ENCODE data around the gene CREBBP. TPM values are rescaled to one million over a fixed set of nuclear protein-coding genes. Genes with fewer than 3 reads are reported as not detected.

The CREBBP gene
- total RNA-seq, 1 donor from 2014 or later, result 53.0 TPM

GRCh38 chr16:3791701-3792100 lies 88.8 kb downstream of the CREBBP start:
- no peak for FAIRE-seq
- no peaks in the 10 kb centered on the region for H3K27me3 ChIP-seq (ENCODE audit: insufficient read depth, low read length)
- TF ChIP-seq EZH2 (IDR thresholded peaks at IDR 0.05; ENCODE audit: insufficient read depth, low read length), result no peak
- TF ChIP-seq, protein P1, sequence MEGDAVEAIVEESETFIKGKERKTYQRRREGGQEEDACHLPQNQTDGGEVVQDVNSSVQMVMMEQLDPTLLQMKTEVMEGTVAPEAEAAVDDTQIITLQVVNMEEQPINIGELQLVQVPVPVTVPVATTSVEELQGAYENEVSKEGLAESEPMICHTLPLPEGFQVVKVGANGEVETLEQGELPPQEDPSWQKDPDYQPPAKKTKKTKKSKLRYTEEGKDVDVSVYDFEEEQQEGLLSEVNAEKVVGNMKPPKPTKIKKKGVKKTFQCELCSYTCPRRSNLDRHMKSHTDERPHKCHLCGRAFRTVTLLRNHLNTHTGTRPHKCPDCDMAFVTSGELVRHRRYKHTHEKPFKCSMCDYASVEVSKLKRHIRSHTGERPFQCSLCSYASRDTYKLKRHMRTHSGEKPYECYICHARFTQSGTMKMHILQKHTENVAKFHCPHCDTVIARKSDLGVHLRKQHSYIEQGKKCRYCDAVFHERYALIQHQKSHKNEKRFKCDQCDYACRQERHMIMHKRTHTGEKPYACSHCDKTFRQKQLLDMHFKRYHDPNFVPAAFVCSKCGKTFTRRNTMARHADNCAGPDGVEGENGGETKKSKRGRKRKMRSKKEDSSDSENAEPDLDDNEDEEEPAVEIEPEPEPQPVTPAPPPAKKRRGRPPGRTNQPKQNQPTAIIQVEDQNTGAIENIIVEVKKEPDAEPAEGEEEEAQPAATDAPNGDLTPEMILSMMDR (IDR thresholded peaks at IDR 0.05; ENCODE audit: insufficient read depth, low read depth, low read length), result no peak
- no peak overlapping the region for H3K4me3 ChIP-seq (ENCODE audit: insufficient read depth, low read depth, low read length)
- Mint-ChIP-seq H3K36me3 (ENCODE audit: low read depth, unreplicated experiment) (peaks cover 17% of the 10 kb centered on the region), H3K9me3 (ENCODE audit: unreplicated experiment) (no peaks in the 10 kb centered on the region), H3K4me3 (ENCODE audit: unreplicated experiment) (no peak overlapping the region), H3K4me1 (ENCODE audit: low read depth, unreplicated experiment) (peaks cover 3% of the 10 kb centered on the region), H3K27me3 (ENCODE audit: low read depth, unreplicated experiment) (no peaks in the 10 kb centered on the region), H3K27ac (ENCODE audit: unreplicated experiment) (no peak overlapping the region)
- peaks cover 87% of the 10 kb centered on the region for H3K79me2 ChIP-seq (ENCODE audit: insufficient read depth, low read length)
- no peaks in the 10 kb centered on the region for H3K4me1 ChIP-seq (ENCODE audit: insufficient read depth, low read length)
- H4K20me1 ChIP-seq (ENCODE audit: insufficient read depth, low read length), result peaks cover 91% of the 10 kb centered on the region
- no peak for DNase-seq (ENCODE audit: low read depth)
- H3K9me3 ChIP-seq (ENCODE audit: insufficient read depth, low read depth, low read length), result no peaks in the 10 kb centered on the region
- no peak overlapping the region for H2AFZ ChIP-seq (ENCODE audit: low read depth, low read length)
- no peak overlapping the region for H3K9ac ChIP-seq (ENCODE audit: low read length)
- no peak overlapping the region for H3K27ac ChIP-seq (ENCODE audit: low read depth, low read length)
- no peak overlapping the region for H3K4me2 ChIP-seq (ENCODE audit: low read length)
- peaks cover 19% of the 10 kb centered on the region for H3K36me3 ChIP-seq (ENCODE audit: insufficient read depth, low read length)

DNA sequence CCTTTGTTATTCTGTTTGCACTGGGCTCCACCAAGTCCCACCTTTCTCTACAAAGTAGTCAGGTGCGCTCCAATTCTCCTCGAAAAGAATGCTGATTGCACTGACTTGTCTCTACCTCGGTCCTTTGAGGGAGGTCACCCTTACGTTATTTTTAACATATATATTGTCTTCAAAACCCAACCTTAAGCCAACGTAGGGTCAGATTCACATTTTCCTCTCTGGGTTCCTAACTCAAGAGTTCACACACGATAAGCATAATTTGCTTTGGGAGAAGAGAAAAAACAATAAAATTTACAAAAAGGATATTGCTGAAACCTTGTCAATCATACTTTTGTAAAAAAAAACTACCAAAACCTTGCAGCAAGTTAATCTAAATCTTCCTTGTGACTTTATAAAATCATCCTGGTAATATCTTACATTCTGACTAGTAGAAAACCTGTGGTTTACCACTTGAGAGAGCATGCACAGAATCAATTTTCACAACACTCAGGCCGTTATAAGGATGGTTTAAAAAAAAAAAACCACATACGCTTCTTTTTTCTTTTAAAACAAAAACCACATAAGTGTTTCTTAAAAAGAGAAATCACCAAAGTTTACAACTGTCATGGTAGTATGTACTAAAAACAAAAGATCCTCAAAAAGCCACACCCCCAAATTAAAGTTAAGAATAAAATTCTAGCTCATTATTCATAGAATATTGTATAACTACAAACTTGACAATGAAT lies 91.0 kb downstream of the CREBBP start:
- no peak for TF ChIP-seq EZH2 (IDR thresholded peaks at IDR 0.05; ENCODE audit: insufficient read depth, low read length)
- TF ChIP-seq, protein P1 (IDR thresholded peaks at IDR 0.05; ENCODE audit: insufficient read depth, low read depth, low read length), result no peak
- Histone ChIP-seq H3K9me3 (ENCODE audit: insufficient read depth, low read depth, low read length) (no peaks in the 10 kb centered on the region), H3K27me3 (ENCODE audit: insufficient read depth, low read length) (no peaks in the 10 kb centered on the region), H2AFZ (ENCODE audit: low read depth, low read length) (no peak overlapping the region), H3K36me3 (ENCODE audit: insufficient read depth, low read length) (peaks cover 19% of the 10 kb centered on the region), H3K4me1 (ENCODE audit: insufficient read depth, low read length) (no peaks in the 10 kb centered on the region), H3K79me2 (ENCODE audit: insufficient read depth, low read length) (peaks cover 88% of the 10 kb centered on the region), H3K27ac (ENCODE audit: low read depth, low read length) (no peak overlapping the region), H3K4me3 (ENCODE audit: insufficient read depth, low read depth, low read length) (no peak overlapping the region), H3K9ac (ENCODE audit: low read length) (no peak overlapping the region), H4K20me1 (ENCODE audit: insufficient read depth, low read length) (peaks cover 90% of the 10 kb centered on the region), H3K4me2 (ENCODE audit: low read length) (no peak overlapping the region)
- H3K36me3 Mint-ChIP-seq (ENCODE audit: low read depth, unreplicated experiment), result peaks cover 17% of the 10 kb centered on the region
- no peaks in the 10 kb centered on the region for H3K27me3 Mint-ChIP-seq (ENCODE audit: low read depth, unreplicated experiment)
- H3K4me1 Mint-ChIP-seq (ENCODE audit: low read depth, unreplicated experiment), result peaks cover 3% of the 10 kb centered on the region
- no peak for FAIRE-seq
- H3K9me3 Mint-ChIP-seq (ENCODE audit: unreplicated experiment), result no peaks in the 10 kb centered on the region
- H3K4me3 Mint-ChIP-seq (ENCODE audit: unreplicated experiment), result no peak overlapping the region
- no peak for DNase-seq (ENCODE audit: low read depth)
- H3K27ac Mint-ChIP-seq (ENCODE audit: unreplicated experiment), result no peak overlapping the region

DNA sequence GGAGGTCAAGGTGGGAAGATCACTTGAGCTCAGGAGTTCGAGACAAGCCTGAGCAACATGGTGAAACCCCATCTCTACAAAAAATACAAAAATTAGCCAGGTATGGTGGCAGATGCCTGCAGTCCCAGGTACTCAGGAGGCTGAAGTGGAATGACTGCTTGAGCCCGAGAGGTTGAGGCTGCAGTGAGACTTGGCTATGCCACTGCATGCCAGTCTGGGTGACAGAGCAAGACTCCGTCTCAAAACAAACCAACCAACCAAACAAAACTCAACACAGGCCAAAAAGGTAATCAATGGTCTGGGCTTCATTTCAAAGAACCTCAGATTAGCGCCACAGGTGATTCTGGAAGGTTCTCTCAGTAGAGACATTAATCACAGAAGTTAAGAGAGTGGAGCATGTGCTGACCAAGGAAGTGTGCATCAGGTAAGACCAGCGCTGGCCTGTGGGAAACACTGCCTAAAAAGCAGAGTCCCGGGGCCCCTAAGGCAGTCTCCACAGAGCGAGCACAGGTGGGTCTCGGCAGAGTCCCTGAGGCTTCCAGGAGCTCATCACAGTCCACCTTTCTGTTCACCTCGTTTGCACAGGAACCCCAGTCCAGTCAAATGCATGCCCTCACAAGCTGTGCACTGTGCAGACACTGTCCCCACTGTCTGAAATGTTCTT lies 91.7 kb downstream of the CREBBP start:
- Histone ChIP-seq H3K36me3 (ENCODE audit: insufficient read depth, low read length) (peaks cover 19% of the 10 kb centered on the region), H4K20me1 (ENCODE audit: insufficient read depth, low read length) (peaks cover 91% of the 10 kb centered on the region), H3K4me1 (ENCODE audit: insufficient read depth, low read length) (no peaks in the 10 kb centered on the region), H3K4me3 (ENCODE audit: insufficient read depth, low read depth, low read length) (no peak overlapping the region), H3K79me2 (ENCODE audit: insufficient read depth, low read length) (peaks cover 87% of the 10 kb centered on the region), H3K9me3 (ENCODE audit: insufficient read depth, low read depth, low read length) (no peaks in the 10 kb centered on the region), H3K9ac (ENCODE audit: low read length) (no peak overlapping the region), H3K4me2 (ENCODE audit: low read length) (no peak overlapping the region), H3K27me3 (ENCODE audit: insufficient read depth, low read length) (no peaks in the 10 kb centered on the region), H2AFZ (ENCODE audit: low read depth, low read length) (no peak overlapping the region), H3K27ac (ENCODE audit: low read depth, low read length) (no peak overlapping the region)
- DNase-seq (ENCODE audit: low read depth) (no peak), FAIRE-seq (no peak)
- no peak overlapping the region for H3K27ac Mint-ChIP-seq (ENCODE audit: unreplicated experiment)
- H3K4me1 Mint-ChIP-seq (ENCODE audit: low read depth, unreplicated experiment), result peaks cover 3% of the 10 kb centered on the region
- H3K4me3 Mint-ChIP-seq (ENCODE audit: unreplicated experiment), result no peak overlapping the region
- TF ChIP-seq, protein P1 (IDR thresholded peaks at IDR 0.05; ENCODE audit: insufficient read depth, low read depth, low read length), result no peak
- TF ChIP-seq EZH2 (IDR thresholded peaks at IDR 0.05; ENCODE audit: insufficient read depth, low read length), result no peak
- no peaks in the 10 kb centered on the region for H3K27me3 Mint-ChIP-seq (ENCODE audit: low read depth, unreplicated experiment)
- peaks cover 21% of the 10 kb centered on the region for H3K36me3 Mint-ChIP-seq (ENCODE audit: low read depth, unreplicated experiment)
- H3K9me3 Mint-ChIP-seq (ENCODE audit: unreplicated experiment), result no peaks in the 10 kb centered on the region

Data from astrocyte (in vitro differentiated cells and primary cell).